ENCODE measurements around the gene STXBP6. TPM values are rescaled to one million over a fixed set of nuclear protein-coding genes. Genes with fewer than 3 reads are reported as not detected.

The STXBP6 gene
- total and polyA plus RNA-seq, 4 donors = 0.05 to 10.5 (median 2.3) TPM

- H3K27ac ChIP-seq (ENCODE audit: low read depth in 1 of 2, low read length in 2 of 2) = no peak overlapping the region
- no peaks in the 10 kb centered on the region for H3K4me1 ChIP-seq (ENCODE audit: control insufficient read depth in 1 of 2, insufficient read depth in 2 of 2, low read length in 2 of 2)
- H3K4me3 ChIP-seq (ENCODE audit: low read length in 2 of 2) = no peak overlapping the region
- no peaks in the 10 kb centered on the region for H3K27me3 ChIP-seq (ENCODE audit: control insufficient read depth in 1 of 2, insufficient read depth in 2 of 2, low read length in 1 of 2)
- DNase-seq = no peak
- H3K36me3 ChIP-seq (ENCODE audit: control insufficient read depth in 1 of 2, insufficient read depth in 2 of 2, low read length in 1 of 2) = no peaks in the 10 kb centered on the region
- H3K9me3 ChIP-seq (ENCODE audit: control insufficient read depth, low read length) = peaks cover 2% of the 10 kb centered on the region
- intact Hi-C loops (cut with DNase I) = no loop called here
- no peak for ATAC-seq (ENCODE audit: low FRiP score)
- WGBS, 2 donors = 38 to 45% methylated on average over 1 of the region's 1 CpG
These were observed 216.6 kb downstream of the STXBP6 start for GRCh38 chr14:24833385-24833784.

- peaks cover 2% of the 10 kb centered on the region for H3K9me3 ChIP-seq (ENCODE audit: control insufficient read depth, low read length)
- ATAC-seq (ENCODE audit: low FRiP score) (no peak), DNase-seq (no peak)
- H3K4me1 ChIP-seq (ENCODE audit: control insufficient read depth in 1 of 2, insufficient read depth in 2 of 2, low read length in 2 of 2) = no peaks in the 10 kb centered on the region
- no peaks in the 10 kb centered on the region for H3K36me3 ChIP-seq (ENCODE audit: control insufficient read depth in 1 of 2, insufficient read depth in 2 of 2, low read length in 1 of 2)
- H3K27ac ChIP-seq (ENCODE audit: low read depth in 1 of 2, low read length in 2 of 2) = no peak overlapping the region
- intact Hi-C loops (cut with DNase I) = no loop called here
- 67 to 74% methylated on average over 4 of the region's 4 CpGs for WGBS, 2 donors
- no peak overlapping the region for H3K4me3 ChIP-seq (ENCODE audit: low read length in 2 of 2)
- H3K27me3 ChIP-seq (ENCODE audit: control insufficient read depth in 1 of 2, insufficient read depth in 2 of 2, low read length in 1 of 2) = no peaks in the 10 kb centered on the region
These were observed 218.3 kb downstream of the STXBP6 start for GRCh38 chr14:24831677-24832076.

- Histone ChIP-seq H3K9me3 (ENCODE audit: control insufficient read depth, low read length) (peaks cover 2% of the 10 kb centered on the region), H3K36me3 (ENCODE audit: control insufficient read depth in 1 of 2, insufficient read depth in 2 of 2, low read length in 1 of 2) (no peaks in the 10 kb centered on the region), H3K27me3 (ENCODE audit: control insufficient read depth in 1 of 2, insufficient read depth in 2 of 2, low read length in 1 of 2) (no peaks in the 10 kb centered on the region), H3K4me1 (ENCODE audit: control insufficient read depth in 1 of 2, insufficient read depth in 2 of 2, low read length in 2 of 2) (no peaks in the 10 kb centered on the region), H3K4me3 (ENCODE audit: low read length in 2 of 2) (no peak overlapping the region), H3K27ac (ENCODE audit: low read depth in 1 of 2, low read length in 2 of 2) (no peak overlapping the region)
- 49 to 54% methylated on average over 2 of the region's 2 CpGs for WGBS, 2 donors
- ATAC-seq (ENCODE audit: low FRiP score) (no peak), DNase-seq (no peak)
- intact Hi-C loops (cut with DNase I) = no loop called here
These were observed 220.1 kb downstream of the STXBP6 start for GRCh38 chr14:24829862-24830261.

- Histone ChIP-seq H3K4me3 (ENCODE audit: low read length in 2 of 2) (no peak overlapping the region), H3K4me1 (ENCODE audit: control insufficient read depth in 1 of 2, insufficient read depth in 2 of 2, low read length in 2 of 2) (no peaks in the 10 kb centered on the region), H3K27ac (ENCODE audit: low read depth in 1 of 2, low read length in 2 of 2) (no peak overlapping the region), H3K9me3 (ENCODE audit: control insufficient read depth, low read length) (no peaks in the 10 kb centered on the region), H3K36me3 (ENCODE audit: control insufficient read depth in 1 of 2, insufficient read depth in 2 of 2, low read length in 1 of 2) (no peaks in the 10 kb centered on the region), H3K27me3 (ENCODE audit: control insufficient read depth in 1 of 2, insufficient read depth in 2 of 2, low read length in 1 of 2) (no peaks in the 10 kb centered on the region)
- no peak for DNase-seq
- 70 to 84% methylated on average over 4 of the region's 4 CpGs for WGBS, 2 donors
- intact Hi-C loops (cut with DNase I) = no loop called here
- ATAC-seq (ENCODE audit: low FRiP score) = no peak
These were observed 221.5 kb downstream of the STXBP6 start for GRCh38 chr14:24828486-24828885.

GRCh38 chr14:24826390-24826789 is 223.6 kb downstream of the STXBP6 start:
- intact Hi-C loops (cut with DNase I) = no loop called here
- ATAC-seq (ENCODE audit: low FRiP score) = no peak
- WGBS, 2 donors = 79 to 88% methylated on average over 5 of the region's 5 CpGs
- Histone ChIP-seq H3K9me3 (ENCODE audit: control insufficient read depth, low read length) (no peaks in the 10 kb centered on the region), H3K4me1 (ENCODE audit: control insufficient read depth in 1 of 2, insufficient read depth in 2 of 2, low read length in 2 of 2) (no peaks in the 10 kb centered on the region), H3K27ac (ENCODE audit: low read depth in 1 of 2, low read length in 2 of 2) (no peak overlapping the region), H3K27me3 (ENCODE audit: control insufficient read depth in 1 of 2, insufficient read depth in 2 of 2, low read length in 1 of 2) (no peaks in the 10 kb centered on the region), H3K4me3 (ENCODE audit: low read length in 2 of 2) (no peak overlapping the region), H3K36me3 (ENCODE audit: control insufficient read depth in 1 of 2, insufficient read depth in 2 of 2, low read length in 1 of 2) (no peaks in the 10 kb centered on the region)
- DNase-seq = no peak

- ATAC-seq (ENCODE audit: low FRiP score) = no peak
- Histone ChIP-seq H3K27ac (ENCODE audit: low read depth in 1 of 2, low read length in 2 of 2) (no peak overlapping the region), H3K4me3 (ENCODE audit: low read length in 2 of 2) (no peak overlapping the region), H3K27me3 (ENCODE audit: control insufficient read depth in 1 of 2, insufficient read depth in 2 of 2, low read length in 1 of 2) (no peaks in the 10 kb centered on the region), H3K4me1 (ENCODE audit: control insufficient read depth in 1 of 2, insufficient read depth in 2 of 2, low read length in 2 of 2) (no peaks in the 10 kb centered on the region), H3K36me3 (ENCODE audit: control insufficient read depth in 1 of 2, insufficient read depth in 2 of 2, low read length in 1 of 2) (no peaks in the 10 kb centered on the region), H3K9me3 (ENCODE audit: control insufficient read depth, low read length) (no peaks in the 10 kb centered on the region)
- intact Hi-C loops (cut with DNase I) = no loop called here
- DNase-seq = no peak
- 87 to 89% methylated on average over 5 of the region's 5 CpGs for WGBS, 2 donors
These were observed 229.3 kb downstream of the STXBP6 start for GRCh38 chr14:24820616-24821015.

GRCh38 chr14:24818823-24819341 is 231.1 kb downstream of the STXBP6 start:
- H3K27ac ChIP-seq (ENCODE audit: low read depth in 1 of 2, low read length in 2 of 2) = no peak overlapping the region
- H3K9me3 ChIP-seq (ENCODE audit: control insufficient read depth, low read length) = no peaks in the 10 kb centered on the region
- H3K36me3 ChIP-seq (ENCODE audit: control insufficient read depth in 1 of 2, insufficient read depth in 2 of 2, low read length in 1 of 2) = no peaks in the 10 kb centered on the region
- ATAC-seq (ENCODE audit: low FRiP score) (no peak), DNase-seq (no peak)
- no peaks in the 10 kb centered on the region for H3K4me1 ChIP-seq (ENCODE audit: control insufficient read depth in 1 of 2, insufficient read depth in 2 of 2, low read length in 2 of 2)
- H3K27me3 ChIP-seq (ENCODE audit: control insufficient read depth in 1 of 2, insufficient read depth in 2 of 2, low read length in 1 of 2) = no peaks in the 10 kb centered on the region
- no peak overlapping the region for H3K4me3 ChIP-seq (ENCODE audit: low read length in 2 of 2)
- 93 to 94% methylated on average over 13 of the region's 13 CpGs for WGBS, 2 donors
- intact Hi-C loops (cut with DNase I) = loop anchor here in 1 of 2 donors (10.0 kb wide), 1 partner anchor 226 kb away; no protein-coding TSS in a partner anchor

GRCh38 chr14:24818058-24818822 is 231.7 kb downstream of the STXBP6 start:
- ATAC-seq (ENCODE audit: low FRiP score) = peak; percentile 39
- no peak overlapping the region for H3K27ac ChIP-seq (ENCODE audit: low read depth in 1 of 2, low read length in 2 of 2)
- 27 to 38% methylated on average over 15 of the region's 15 CpGs for WGBS, 2 donors

More at GRCh38 chr14:24818058-24818822, 231.7 kb downstream of the STXBP6 start:
- Histone ChIP-seq H3K27me3 (ENCODE audit: control insufficient read depth in 1 of 2, insufficient read depth in 2 of 2, low read length in 1 of 2) (no peaks in the 10 kb centered on the region), H3K9me3 (ENCODE audit: control insufficient read depth, low read length) (no peaks in the 10 kb centered on the region), H3K4me3 (ENCODE audit: low read length in 2 of 2) (no peak overlapping the region), H3K4me1 (ENCODE audit: control insufficient read depth in 1 of 2, insufficient read depth in 2 of 2, low read length in 2 of 2) (no peaks in the 10 kb centered on the region), H3K36me3 (ENCODE audit: control insufficient read depth in 1 of 2, insufficient read depth in 2 of 2, low read length in 1 of 2) (no peaks in the 10 kb centered on the region)
- intact Hi-C loops (cut with DNase I) = loop anchor here in 1 of 2 donors (10.0 kb wide), 1 partner anchor 227 kb away; no protein-coding TSS in a partner anchor
- no peak for DNase-seq
